Nephron progenitor cell (in vitro differentiated cells): ENCODE data around the gene GRAMD2B.

Experiments used
- DNase-seq: peaks from one replicate; pipeline ENCODE4 v3.0.0; 2021
- H3K27ac Mint-ChIP-seq: 2 replicates; pipeline ENCODE4 v1.8.0; 2021; ENCODE audit warnings: mild to moderate bottlenecking, moderate library complexity, mixed read lengths
- H3K27me3 Mint-ChIP-seq: 2 replicates; pipeline ENCODE4 v1.8.0; 2021; ENCODE audit warnings: mild to moderate bottlenecking, low read depth, mixed read lengths; ENCODE audit not compliant: poor library complexity
- H3K36me3 Mint-ChIP-seq: 2 replicates; pipeline ENCODE4 v1.8.0; 2021; ENCODE audit warnings: low read depth, mixed read lengths
- H3K4me1 Mint-ChIP-seq: 2 replicates; pipeline ENCODE4 v1.8.0; 2021; ENCODE audit warnings: mixed read lengths
- H3K4me3 Mint-ChIP-seq: 2 replicates; pipeline ENCODE4 v1.8.0; 2021; ENCODE audit warnings: mild to moderate bottlenecking, moderate library complexity, mixed read lengths
- H3K9me3 Mint-ChIP-seq: 2 replicates; pipeline ENCODE4 v1.8.0; 2021; ENCODE audit warnings: mild to moderate bottlenecking, moderate library complexity, mixed read lengths
- TF ChIP-seq, protein P1 (sequence below): fragments of 200-600 bp; sonication (generic); IDR thresholded peaks from 2 replicates; pipeline ENCODE4 v1.5.0; 2021; ENCODE audit warnings: antibody characterized with exemption

GRAMD2B gene

DNA sequence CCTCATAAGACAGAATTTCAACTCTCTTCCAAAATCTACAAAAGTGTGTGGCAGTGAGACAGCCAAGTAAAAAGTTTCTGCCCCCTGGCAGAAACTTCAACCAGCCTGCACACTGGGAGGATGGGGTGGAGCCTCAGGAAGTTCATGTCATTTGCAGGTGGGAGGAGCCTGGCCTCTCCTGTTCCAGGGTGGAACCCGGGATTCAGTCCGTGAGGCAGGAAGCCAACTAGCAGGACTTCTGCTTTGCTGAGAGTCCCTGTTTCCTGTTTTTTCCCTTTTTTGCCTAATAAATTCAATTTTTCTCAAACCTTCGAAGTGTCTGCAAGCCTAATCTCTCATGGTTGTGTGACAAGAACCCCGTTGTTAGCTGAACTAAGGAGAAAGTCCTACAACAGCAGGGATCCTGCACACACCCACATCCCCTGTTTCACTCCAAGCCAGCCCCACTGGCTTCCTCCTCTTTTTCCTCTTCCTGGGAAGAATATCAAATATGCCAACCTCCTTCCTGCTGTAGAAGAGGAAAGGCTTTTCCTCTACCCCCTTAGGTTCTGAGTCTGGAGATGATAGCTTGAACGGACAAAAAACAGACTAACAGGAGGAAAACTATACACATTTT lies 102.5 kb downstream of the GRAMD2B start:
- TF ChIP-seq, protein P1, sequence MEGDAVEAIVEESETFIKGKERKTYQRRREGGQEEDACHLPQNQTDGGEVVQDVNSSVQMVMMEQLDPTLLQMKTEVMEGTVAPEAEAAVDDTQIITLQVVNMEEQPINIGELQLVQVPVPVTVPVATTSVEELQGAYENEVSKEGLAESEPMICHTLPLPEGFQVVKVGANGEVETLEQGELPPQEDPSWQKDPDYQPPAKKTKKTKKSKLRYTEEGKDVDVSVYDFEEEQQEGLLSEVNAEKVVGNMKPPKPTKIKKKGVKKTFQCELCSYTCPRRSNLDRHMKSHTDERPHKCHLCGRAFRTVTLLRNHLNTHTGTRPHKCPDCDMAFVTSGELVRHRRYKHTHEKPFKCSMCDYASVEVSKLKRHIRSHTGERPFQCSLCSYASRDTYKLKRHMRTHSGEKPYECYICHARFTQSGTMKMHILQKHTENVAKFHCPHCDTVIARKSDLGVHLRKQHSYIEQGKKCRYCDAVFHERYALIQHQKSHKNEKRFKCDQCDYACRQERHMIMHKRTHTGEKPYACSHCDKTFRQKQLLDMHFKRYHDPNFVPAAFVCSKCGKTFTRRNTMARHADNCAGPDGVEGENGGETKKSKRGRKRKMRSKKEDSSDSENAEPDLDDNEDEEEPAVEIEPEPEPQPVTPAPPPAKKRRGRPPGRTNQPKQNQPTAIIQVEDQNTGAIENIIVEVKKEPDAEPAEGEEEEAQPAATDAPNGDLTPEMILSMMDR = no peak
- H3K27me3 Mint-ChIP-seq = peaks cover 4% of the 10 kb centered on the region
- H3K4me3 Mint-ChIP-seq = no peak overlapping the region
- peaks cover 27% of the 10 kb centered on the region for H3K4me1 Mint-ChIP-seq
- DNase-seq = peak; percentile 20
- H3K36me3 Mint-ChIP-seq = no peaks in the 10 kb centered on the region
- H3K9me3 Mint-ChIP-seq = peaks cover 23% of the 10 kb centered on the region
- H3K27ac Mint-ChIP-seq = no peak overlapping the region

DNA sequence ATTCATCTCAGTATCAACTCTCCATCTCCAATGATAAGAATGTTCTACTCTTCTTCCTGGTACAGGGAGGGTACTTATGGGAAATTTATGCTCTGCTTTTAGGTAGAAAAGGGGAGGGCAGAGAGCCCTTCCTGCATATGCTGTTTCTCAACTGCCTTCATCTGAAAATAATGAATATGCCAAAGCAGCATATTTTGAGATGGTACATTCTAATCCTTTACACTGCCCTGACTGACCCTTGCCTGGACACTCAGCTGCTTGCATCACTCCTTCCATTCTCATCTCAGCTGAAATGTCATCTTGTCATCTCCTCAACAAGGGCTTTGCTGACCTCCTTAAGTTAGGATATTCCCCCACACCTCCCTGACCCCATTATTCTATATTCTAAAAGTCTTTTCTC lies 103.3 kb downstream of the GRAMD2B start:
- Mint-ChIP-seq H3K4me1 (peaks cover 28% of the 10 kb centered on the region), H3K36me3 (no peaks in the 10 kb centered on the region), H3K9me3 (peaks cover 23% of the 10 kb centered on the region), H3K27ac (no peak overlapping the region), H3K4me3 (no peak overlapping the region), H3K27me3 (peaks cover 4% of the 10 kb centered on the region)
- TF ChIP-seq, protein P1 = no peak
- DNase-seq = no peak

DNA sequence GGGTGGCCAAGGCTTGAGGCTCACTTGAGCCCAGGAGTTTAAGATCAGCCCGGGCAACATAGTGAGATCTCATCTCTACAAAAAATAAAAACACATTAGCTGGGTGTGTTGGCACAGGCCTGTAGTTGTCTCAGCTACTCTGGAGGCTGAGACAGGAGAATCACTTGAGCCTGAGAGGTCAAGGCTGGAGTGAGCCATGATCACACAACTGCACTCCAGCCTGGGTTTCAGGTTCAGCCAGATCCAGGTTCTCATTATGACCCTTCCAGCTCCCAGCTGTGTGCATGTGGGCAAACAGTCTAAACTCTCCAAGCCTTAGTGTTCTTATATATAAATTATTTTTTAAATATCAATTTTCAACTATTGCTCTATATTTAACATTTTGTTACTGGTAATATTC lies 103.9 kb downstream of the GRAMD2B start:
- Mint-ChIP-seq H3K27me3 (peaks cover 4% of the 10 kb centered on the region), H3K9me3 (peaks cover 27% of the 10 kb centered on the region), H3K4me1 (peaks cover 34% of the 10 kb centered on the region), H3K27ac (no peak overlapping the region), H3K36me3 (no peaks in the 10 kb centered on the region), H3K4me3 (no peak overlapping the region)
- no peak for DNase-seq
- TF ChIP-seq, protein P1 = no peak

DNA sequence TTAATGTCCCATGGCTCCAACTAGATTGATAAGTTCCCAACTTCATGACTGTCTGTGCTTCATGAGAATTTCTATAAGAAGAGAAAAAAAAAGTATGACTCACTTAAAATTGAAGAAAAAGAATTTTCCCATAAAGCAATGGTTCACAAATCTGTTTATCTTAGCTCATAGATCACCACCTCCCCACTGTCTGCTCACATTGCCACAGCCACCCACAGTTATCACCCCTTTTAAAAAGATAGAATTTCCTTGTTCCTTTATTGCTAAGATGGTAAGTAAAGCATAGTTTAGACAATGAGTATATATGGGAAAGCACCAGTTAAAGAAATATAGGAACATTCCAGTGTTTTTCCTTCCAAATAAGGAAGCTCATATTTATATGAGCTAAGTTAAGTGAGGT lies 104.7 kb downstream of the GRAMD2B start:
- H3K4me3 Mint-ChIP-seq = no peak overlapping the region
- peaks cover 34% of the 10 kb centered on the region for H3K4me1 Mint-ChIP-seq
- no peak for DNase-seq
- H3K9me3 Mint-ChIP-seq = peaks cover 27% of the 10 kb centered on the region
- no peak overlapping the region for H3K27ac Mint-ChIP-seq
- TF ChIP-seq, protein P1 = no peak
- H3K36me3 Mint-ChIP-seq = no peaks in the 10 kb centered on the region
- peaks cover 4% of the 10 kb centered on the region for H3K27me3 Mint-ChIP-seq

DNA sequence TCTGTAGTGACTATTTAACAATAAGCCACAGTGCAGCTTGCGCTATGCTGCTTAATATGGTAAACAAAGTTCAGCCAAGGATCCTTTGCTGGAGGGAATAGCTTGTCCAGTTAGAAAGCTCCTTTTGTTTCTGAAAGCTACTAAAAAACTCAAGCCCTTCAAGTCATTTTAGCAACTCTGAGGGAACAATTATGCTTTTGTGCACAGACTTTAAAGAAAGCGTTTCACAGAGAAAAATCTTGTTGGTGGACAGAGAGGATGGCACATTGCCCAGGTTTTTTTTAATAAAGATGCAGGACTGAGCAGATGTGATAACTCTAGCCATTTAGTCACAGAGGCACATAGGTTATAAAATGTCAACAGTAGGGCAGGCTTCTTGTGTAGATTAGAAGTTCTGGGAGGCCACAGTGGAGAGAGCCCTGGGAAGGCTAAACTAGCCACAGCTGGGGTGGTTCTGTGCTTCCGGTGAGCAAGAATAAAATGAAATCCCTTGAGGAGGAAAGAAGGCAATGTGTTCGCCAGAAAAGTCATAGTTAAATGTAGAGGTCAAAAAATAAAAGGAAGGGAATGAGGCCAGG lies 108.4 kb downstream of the GRAMD2B start:
- no peak for DNase-seq
- TF ChIP-seq, protein P1 = no peak
- Mint-ChIP-seq H3K27ac (peak overlapping the region; percentile 81), H3K4me3 (no peak overlapping the region), H3K4me1 (peaks cover 18% of the 10 kb centered on the region), H3K27me3 (peaks cover 8% of the 10 kb centered on the region), H3K36me3 (peaks cover 8% of the 10 kb centered on the region), H3K9me3 (peaks cover 25% of the 10 kb centered on the region)

DNA sequence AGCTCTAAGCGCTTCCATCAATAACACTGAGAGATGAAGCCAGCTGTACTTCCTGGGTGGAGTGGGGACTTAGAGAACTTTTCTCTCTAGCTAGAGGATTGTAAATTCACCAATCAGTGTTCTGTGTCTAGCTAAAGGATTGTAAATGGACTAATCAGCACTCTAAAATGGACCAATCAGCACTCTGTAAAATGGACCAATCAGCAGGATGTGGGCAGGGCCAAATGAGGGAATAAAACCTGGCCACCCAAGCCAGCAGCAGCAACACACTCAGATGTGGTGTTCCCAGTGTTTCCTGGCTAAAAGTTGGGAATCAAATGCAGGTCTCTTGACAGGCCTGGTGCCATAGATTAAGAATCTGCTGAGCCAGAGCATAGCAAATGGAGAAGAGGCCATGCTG lies 111.3 kb downstream of the GRAMD2B start:
- TF ChIP-seq, protein P1 = no peak
- peaks cover 11% of the 10 kb centered on the region for H3K9me3 Mint-ChIP-seq
- peaks cover 36% of the 10 kb centered on the region for H3K4me1 Mint-ChIP-seq
- peaks cover 12% of the 10 kb centered on the region for H3K36me3 Mint-ChIP-seq
- H3K4me3 Mint-ChIP-seq = no peak overlapping the region
- H3K27me3 Mint-ChIP-seq = peaks cover 4% of the 10 kb centered on the region
- DNase-seq = no peak
- no peak overlapping the region for H3K27ac Mint-ChIP-seq
